ENCODE measurements around the gene VSIG10. TPM values are rescaled to one million over a fixed set of nuclear protein-coding genes. Genes with fewer than 3 reads are reported as not detected.

Gene VSIG10
- total and polyA plus RNA-seq, 2 of the 13 experiments (the other 11 are each of a cell fraction or from before 2014, with no cell fraction given): 25.6 to 42.5 TPM

DNA sequence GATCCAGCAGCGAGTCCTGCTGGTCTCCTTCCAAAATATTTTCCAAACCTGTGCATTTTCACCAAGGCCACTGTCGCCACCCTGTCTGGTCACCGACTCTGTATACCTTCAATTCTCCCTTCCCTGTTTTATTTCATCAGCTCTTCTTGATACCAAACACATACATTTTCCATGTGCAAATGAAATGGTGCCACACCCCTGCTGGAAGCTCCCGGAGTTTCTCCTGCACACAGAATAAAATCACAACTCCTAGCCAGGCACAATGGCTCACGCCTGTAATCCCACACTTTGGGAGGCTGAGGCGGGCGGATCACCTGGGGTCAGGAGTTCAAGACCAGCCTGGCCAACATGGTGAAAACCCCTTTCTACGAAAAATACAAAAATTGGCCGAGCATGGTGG, 14.0 kb downstream of the VSIG10 start:
- Histone ChIP-seq H3K27me3 (ENCODE audit: control insufficient read depth in 1 of 2, insufficient read depth in 2 of 2, low read length in 2 of 2) (no peaks in the 10 kb centered on the region), H3K79me2 (ENCODE audit: insufficient read depth, low read length) (no peaks in the 10 kb centered on the region), H4K20me1 (ENCODE audit: insufficient read depth, low read length) (no peaks in the 10 kb centered on the region), H2AFZ (ENCODE audit: low read length) (no peak overlapping the region), H3K4me1 (ENCODE audit: insufficient read depth, low read length) (no peaks in the 10 kb centered on the region), H3K9ac (ENCODE audit: insufficient read depth, low read depth, low read length) (no peak overlapping the region), H3K4me3 (replicated peaks in 1 of 3; ENCODE audit: insufficient read depth in 1 of 3, low read depth in 2 of 3, low read length in 3 of 3) (no peak overlapping the region), H3K27ac (ENCODE audit: extremely low read length, insufficient read depth, low read length) (no peak overlapping the region), H3K36me3 (replicated peaks in 1 of 2; ENCODE audit: control insufficient read depth in 1 of 2, insufficient read depth in 2 of 2, low read length in 2 of 2) (no peaks in the 10 kb centered on the region), H3K9me3 (ENCODE audit: low read length) (no peaks in the 10 kb centered on the region), H3K4me2 (ENCODE audit: low read depth, low read length) (no peak overlapping the region)
- BruUV-seq (replicated peaks): no TSS peak
- ChIA-PET POLR2A (no interaction called here), CTCF (ENCODE audit: low intra/inter-chr PET ratio, low total read pairs) (no interaction called here)
- DNase-seq (ENCODE audit: low spot score) (no peak), FAIRE-seq (no peak), ATAC-seq (no peak)
- intact Hi-C loops (cut with micrococcal nuclease; ENCODE audit: unreplicated experiment) (no loop called here), in situ Hi-C loops (cut with HindIII; ENCODE audit: extremely low pct_ligation_motif_present, low pct_unique_long_range_greater_than_20kb) (no loop called here)
- TF ChIP-seq, protein P1, sequence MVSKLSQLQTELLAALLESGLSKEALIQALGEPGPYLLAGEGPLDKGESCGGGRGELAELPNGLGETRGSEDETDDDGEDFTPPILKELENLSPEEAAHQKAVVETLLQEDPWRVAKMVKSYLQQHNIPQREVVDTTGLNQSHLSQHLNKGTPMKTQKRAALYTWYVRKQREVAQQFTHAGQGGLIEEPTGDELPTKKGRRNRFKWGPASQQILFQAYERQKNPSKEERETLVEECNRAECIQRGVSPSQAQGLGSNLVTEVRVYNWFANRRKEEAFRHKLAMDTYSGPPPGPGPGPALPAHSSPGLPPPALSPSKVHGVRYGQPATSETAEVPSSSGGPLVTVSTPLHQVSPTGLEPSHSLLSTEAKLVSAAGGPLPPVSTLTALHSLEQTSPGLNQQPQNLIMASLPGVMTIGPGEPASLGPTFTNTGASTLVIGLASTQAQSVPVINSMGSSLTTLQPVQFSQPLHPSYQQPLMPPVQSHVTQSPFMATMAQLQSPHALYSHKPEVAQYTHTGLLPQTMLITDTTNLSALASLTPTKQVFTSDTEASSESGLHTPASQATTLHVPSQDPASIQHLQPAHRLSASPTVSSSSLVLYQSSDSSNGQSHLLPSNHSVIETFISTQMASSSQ (IDR thresholded peaks at IDR 0.05; ENCODE audit: low read depth): no peak
- TF ChIP-seq, protein P1 (CRISPR knock-in tag; IDR thresholded peaks at IDR 0.05; ENCODE audit: borderline replicate concordance): no peak
- no peak for TF ChIP-seq ZNF570 (CRISPR knock-in tag; IDR thresholded peaks at IDR 0.05; ENCODE audit: borderline replicate concordance)
- 90% methylated on average over 9 of the region's 9 CpGs for WGBS (ENCODE audit: low lambda C conversion rate)

DNA sequence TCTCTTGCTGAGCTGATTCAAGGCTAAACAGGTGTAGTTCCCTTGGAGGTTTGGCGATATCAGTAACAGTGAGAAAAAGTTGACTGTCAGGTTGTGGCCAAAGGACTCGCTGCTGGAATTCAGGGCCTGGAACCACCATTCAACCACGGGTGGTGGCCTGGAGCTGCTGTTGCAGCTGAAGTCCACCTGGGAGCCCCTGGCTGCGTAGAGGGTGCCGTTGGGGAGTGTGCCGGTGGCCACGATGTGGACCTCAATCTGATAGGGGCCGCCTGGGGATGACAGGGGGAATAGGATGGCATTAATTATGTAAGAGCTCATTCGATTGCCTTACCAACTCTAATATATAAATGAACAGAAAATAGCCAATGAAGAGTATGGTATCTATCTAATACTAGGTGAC, 21.6 kb downstream of the VSIG10 start:
- no TSS peak for BruUV-seq (replicated peaks)
- in situ Hi-C loops (cut with HindIII; ENCODE audit: extremely low pct_ligation_motif_present, low pct_unique_long_range_greater_than_20kb): no loop called here
- POLR2A ChIA-PET: no interaction called here
- TF ChIP-seq ZNF496 (CRISPR knock-in tag; IDR thresholded peaks at IDR 0.05; ENCODE audit: insufficient replicate concordance): no peak
- no peak for TF ChIP-seq RBFOX2 (IDR thresholded peaks at IDR 0.05; ENCODE audit: low read depth, low read length)
- no peak for TF ChIP-seq ZNF646 (CRISPR knock-in tag; IDR thresholded peaks at IDR 0.05)

More for the DNA sequence above, 21.6 kb downstream of the VSIG10 start:
- H3K4me1 ChIP-seq (ENCODE audit: insufficient read depth, low read length): no peaks in the 10 kb centered on the region
- no peak overlapping the region for H3K4me3 ChIP-seq (replicated peaks in 1 of 3; ENCODE audit: insufficient read depth in 1 of 3, low read depth in 2 of 3, low read length in 3 of 3)
- intact Hi-C loops (cut with micrococcal nuclease; ENCODE audit: unreplicated experiment): no loop called here
- WGBS (ENCODE audit: low lambda C conversion rate): 97% methylated on average over 7 of the region's 9 CpGs
- no peaks in the 10 kb centered on the region for H3K27me3 ChIP-seq (ENCODE audit: control insufficient read depth in 1 of 2, insufficient read depth in 2 of 2, low read length in 2 of 2)
- no peak overlapping the region for H2AFZ ChIP-seq (ENCODE audit: low read length)
- ATAC-seq (no peak), FAIRE-seq (no peak), DNase-seq (ENCODE audit: low spot score) (no peak)
- no peak overlapping the region for H3K4me2 ChIP-seq (ENCODE audit: low read depth, low read length)
- H3K9ac ChIP-seq (ENCODE audit: insufficient read depth, low read depth, low read length): no peak overlapping the region
- H3K79me2 ChIP-seq (ENCODE audit: insufficient read depth, low read length): no peaks in the 10 kb centered on the region
- no peaks in the 10 kb centered on the region for H3K9me3 ChIP-seq (ENCODE audit: low read length)
- CTCF ChIA-PET (ENCODE audit: low intra/inter-chr PET ratio, low total read pairs): no interaction called here
- H4K20me1 ChIP-seq (ENCODE audit: insufficient read depth, low read length): no peaks in the 10 kb centered on the region
- peaks cover 3 to 17% of the 10 kb centered on the region in 2 experiments; a peak in 3 of 5 replicates for H3K36me3 ChIP-seq (replicated peaks in 1 of 2; ENCODE audit: control insufficient read depth in 1 of 2, insufficient read depth in 2 of 2, low read length in 2 of 2)
- no peak overlapping the region for H3K27ac ChIP-seq (ENCODE audit: extremely low read length, insufficient read depth, low read length)
